GM21447 (cell line): ENCODE results near the gene DHRS2.
A peak's percentile ranks its signal among the peaks of the same experiment; 100 is the strongest.
"Not testable (repeated sequence)": the region's sequence is repeated elsewhere in the genome, so short reads cannot be mapped to it uniquely, and the experiment has no call there.

Source experiments
- ATAC-seq: cut with Tn5 transposase; IDR thresholded peaks from one replicate; pipeline ENCODE4 v1.9.1; 2021; ENCODE audit not compliant: unreplicated experiment

The DHRS2 gene

GRCh38 chr14:23636317-23637211 lies at the start of gene DHRS2:
Gene DHRS2, plus strand, starts transcription at chr14:23636364. Its CDS starts 2,501 bp downstream, at chr14:23638865.
- ATAC-seq = no peak

- ATAC-seq = peak; percentile 98
Measured at GRCh38 chr14:23588884-23589598, 47.1 kb upstream of the DHRS2 start.

GRCh38 chr14:23589606-23590005 lies 46.6 kb upstream of the DHRS2 start:
- no peak for ATAC-seq

- ATAC-seq = no peak
Measured at GRCh38 chr14:23590198-23590597, 46.0 kb upstream of the DHRS2 start.

GRCh38 chr14:23594191-23594590 lies 42.0 kb upstream of the DHRS2 start:
- ATAC-seq = not testable (repeated sequence)

GRCh38 chr14:23600322-23600707 lies 35.8 kb upstream of the DHRS2 start:
- no peak for ATAC-seq

- ATAC-seq = no peak
Measured at GRCh38 chr14:23600806-23601205, 35.4 kb upstream of the DHRS2 start.

GRCh38 chr14:23601424-23601823 lies 34.7 kb upstream of the DHRS2 start:
- ATAC-seq = no peak

- ATAC-seq = no peak
Measured at GRCh38 chr14:23601845-23602180, 34.4 kb upstream of the DHRS2 start.

- no peak for ATAC-seq
Measured at GRCh38 chr14:23602181-23603095, 33.7 kb upstream of the DHRS2 start.

GRCh38 chr14:23603103-23603502 lies 33.1 kb upstream of the DHRS2 start:
- no peak for ATAC-seq

GRCh38 chr14:23604148-23604547 lies 32.0 kb upstream of the DHRS2 start:
- no peak for ATAC-seq

- no peak for ATAC-seq
Measured at GRCh38 chr14:23604675-23605170, 31.4 kb upstream of the DHRS2 start.

GRCh38 chr14:23605931-23606585 lies 30.1 kb upstream of the DHRS2 start:
- peak; percentile 79 for ATAC-seq

- ATAC-seq = no peak
Measured at GRCh38 chr14:23608454-23608853, 27.7 kb upstream of the DHRS2 start.

GRCh38 chr14:23609001-23609400 lies 27.2 kb upstream of the DHRS2 start:
- ATAC-seq = no peak

GRCh38 chr14:23609411-23610089 lies 26.6 kb upstream of the DHRS2 start:
- ATAC-seq = not testable (repeated sequence)

GRCh38 chr14:23610090-23610814 lies 25.9 kb upstream of the DHRS2 start:
- no peak for ATAC-seq

GRCh38 chr14:23610815-23611289 lies 25.3 kb upstream of the DHRS2 start:
- no peak for ATAC-seq
